Endothelial cell of umbilical vein (primary cell): ENCODE measurements around the gene DDX24. TPM values are rescaled to one million over a fixed set of nuclear protein-coding genes. Genes with fewer than 3 reads are reported as not detected.

Source experiments
- polyA plus RNA-seq, 4 experiments: library from polyadenylated mRNA; depleted of rRNA in 3 of 4; stranded (reverse) in 3 of 4; unstranded in 1 of 4; fragments of >200 nt; gene quantifications; 2 replicates each; pipeline versions ENCODE4 v1.2.1 to v1.2.3, GENCODE V29; 2011 to 2012; ENCODE audit warnings: missing spikeins in 1 of 4
- total RNA-seq: library from RNA; stranded (reverse); gene quantifications from 2 replicates; pipeline ENCODE4 v1.2.3, GENCODE V29; 2021

DDX24 gene
- total and polyA plus RNA-seq, 2 donors (not counting 3 experiments of a cell fraction or from before 2014, with no cell fraction given), result 88.3 to 141 TPM

Other genes starting within 250 kb of the DDX24 start
- not detected in 2 replicates for gene FAM181A, start 153.9 kb downstream of the DDX24 start, total RNA-seq
- gene FAM181A, start 153.9 kb downstream of the DDX24 start, polyA plus RNA-seq, result not detected in 2 replicates
- not detected in 2 replicates for gene ASB2, start 104.6 kb downstream of the DDX24 start, total RNA-seq
- gene ASB2, start 104.6 kb downstream of the DDX24 start, polyA plus RNA-seq, result not detected in 2 replicates
- not detected in 2 replicates for gene CCDC197, start 83.9 kb downstream of the DDX24 start, total RNA-seq
- gene CCDC197, start 83.9 kb downstream of the DDX24 start, polyA plus RNA-seq, result not detected in 2 replicates
- gene OTUB2, start 54.9 kb downstream of the DDX24 start, total RNA-seq, result 1.1 and 1.6 TPM in 2 replicates
- 0.53 and 0.70 TPM in 2 replicates for gene OTUB2, start 54.9 kb downstream of the DDX24 start, polyA plus RNA-seq
- gene IFI27L1, start 108 bp upstream of the DDX24 start, total RNA-seq, result 31.1 and 31.8 TPM in 2 replicates
- 32.9 and 38.1 TPM in 2 replicates for gene IFI27L1, start 108 bp upstream of the DDX24 start, polyA plus RNA-seq
- 72.0 and 126 TPM in 2 replicates for gene IFI27, start 29.5 kb upstream of the DDX24 start, total RNA-seq
- 1,265 and 1,831 TPM in 2 replicates for gene IFI27, start 29.5 kb upstream of the DDX24 start, polyA plus RNA-seq
- gene IFI27L2, start 48.4 kb upstream of the DDX24 start, total RNA-seq, result 11.0 and 28.7 TPM in 2 replicates
- 82.9 and 93.9 TPM in 2 replicates for gene IFI27L2, start 48.4 kb upstream of the DDX24 start, polyA plus RNA-seq
- gene PPP4R4, start 93.1 kb upstream of the DDX24 start, total RNA-seq, result not detected in 2 replicates
- not detected in 2 replicates for gene PPP4R4, start 93.1 kb upstream of the DDX24 start, polyA plus RNA-seq
- not detected in 2 replicates for gene SERPINA10, start 212.1 kb upstream of the DDX24 start, total RNA-seq
- not detected in 2 replicates for gene SERPINA10, start 212.1 kb upstream of the DDX24 start, polyA plus RNA-seq
- gene SERPINA6, start 242.1 kb upstream of the DDX24 start, total RNA-seq, result not detected in 2 replicates
- not detected in 2 replicates for gene SERPINA6, start 242.1 kb upstream of the DDX24 start, polyA plus RNA-seq